Mesenchymal stem cell (in vitro differentiated cells and primary cell): ENCODE results near the gene CCNG1.

Experiments
- DNase-seq: peaks from one replicate; pipeline ENCODE4 v3.0.0-alpha.2; 2013
- H2AFZ ChIP-seq: one replicate; pipeline ENCODE4 v1.6.1; 2013; ENCODE audit warnings: low read depth, mild to moderate bottlenecking, control low read depth, inconsistent platforms, low read length, moderate library complexity
- H2AK5ac ChIP-seq: 2 replicates; pipeline ENCODE4 v1.6.1; 2013; ENCODE audit warnings: low read length, moderate library complexity, mild to moderate bottlenecking, inconsistent platforms; ENCODE audit not compliant: severe bottlenecking
- H2BK120ac ChIP-seq: one replicate; pipeline ENCODE4 v1.6.1; 2013; ENCODE audit warnings: low read depth, mild to moderate bottlenecking, inconsistent platforms, low read length, moderate library complexity
- H2BK12ac ChIP-seq, 2 experiments: one replicate each; pipeline ENCODE4 v1.6.1; 2013; ENCODE audit warnings: inconsistent platforms in 2 of 2, low read length in 2 of 2, mild to moderate bottlenecking in 2 of 2, moderate library complexity in 2 of 2, control low read depth in 1 of 2
- H2BK15ac ChIP-seq: one replicate; pipeline ENCODE4 v1.6.1; 2013; ENCODE audit warnings: mild to moderate bottlenecking, low read depth, inconsistent platforms; ENCODE audit not compliant: poor library complexity, severe bottlenecking
- H2BK5ac ChIP-seq: 2 replicates; pipeline ENCODE4 v1.6.1; 2013; ENCODE audit warnings: low read depth, mild to moderate bottlenecking, low read length, control low read depth, inconsistent platforms; ENCODE audit not compliant: poor library complexity, severe bottlenecking
- H3K14ac ChIP-seq, 2 experiments: one replicate each; pipeline ENCODE4 v1.6.1; 2013; ENCODE audit warnings: inconsistent platforms in 2 of 2, low read length in 2 of 2, control low read depth in 1 of 2, mild to moderate bottlenecking in 1 of 2, moderate library complexity in 1 of 2
- H3K18ac ChIP-seq, 2 experiments: one replicate each; pipeline ENCODE4 v1.6.1; 2013; ENCODE audit warnings: inconsistent platforms in 2 of 2, low read length in 2 of 2, control low read depth in 1 of 2, low read depth in 1 of 2, mild to moderate bottlenecking in 1 of 2
- H3K23ac ChIP-seq, 2 experiments: one replicate each; pipeline ENCODE4 v1.6.1; 2013; ENCODE audit warnings: inconsistent platforms in 2 of 2, low read length in 2 of 2, mild to moderate bottlenecking in 2 of 2, moderate library complexity in 2 of 2, control low read depth in 1 of 2
- H3K27ac ChIP-seq: 2 replicates; pipeline ENCODE4 v1.5.1; 2013; ENCODE audit warnings: mild to moderate bottlenecking, moderate library complexity, low read length, control low read depth, inconsistent platforms; ENCODE audit not compliant: poor library complexity, severe bottlenecking
- H3K27me3 ChIP-seq, 2 experiments: 2 replicates each; pipeline versions ENCODE4 v1.6.1 to v1.7.0; 2013; ENCODE audit warnings: low read length in 2 of 2, mild to moderate bottlenecking in 2 of 2, moderate library complexity in 2 of 2, control low read depth in 1 of 2, inconsistent platforms in 1 of 2; ENCODE audit not compliant: control insufficient read depth in 1 of 2, insufficient read depth in 1 of 2
- H3K36me3 ChIP-seq, 2 experiments: 2 replicates each; pipeline versions ENCODE4 v1.6.1 to v1.7.0; 2013; ENCODE audit warnings: low read length in 2 of 2, control low read depth in 1 of 2, inconsistent platforms in 1 of 2, low read depth in 1 of 2, mild to moderate bottlenecking in 1 of 2; ENCODE audit not compliant: insufficient read depth in 2 of 2, control insufficient read depth in 1 of 2
- H3K4ac ChIP-seq, 2 experiments: one replicate each; pipeline ENCODE4 v1.6.1; 2013; ENCODE audit warnings: inconsistent platforms in 2 of 2, low read length in 2 of 2, mild to moderate bottlenecking in 2 of 2, moderate library complexity in 2 of 2, control low read depth in 1 of 2, low read depth in 1 of 2
- H3K4me1 ChIP-seq: 2 replicates; pipeline ENCODE4 v1.6.1; 2013; ENCODE audit warnings: low read depth, low read length, control low read depth; ENCODE audit not compliant: control insufficient read depth, insufficient read depth
- H3K4me2 ChIP-seq: 2 replicates; pipeline ENCODE4 v1.6.1; 2013; ENCODE audit warnings: low read length, mild to moderate bottlenecking, inconsistent platforms; ENCODE audit not compliant: poor library complexity, severe bottlenecking
- H3K4me3 ChIP-seq, 2 experiments: 2 replicates each; pipeline versions ENCODE4 v1.5.1 to v1.7.0; 2013; ENCODE audit warnings: low read length in 2 of 2, mild to moderate bottlenecking in 2 of 2, control low read depth in 1 of 2, low read depth in 1 of 2; ENCODE audit not compliant: insufficient read depth in 1 of 2
- H3K79me1 ChIP-seq: replicated peaks from 2 replicates; pipeline ENCODE4 v1.6.1; 2013; ENCODE audit warnings: mild to moderate bottlenecking, control low read depth, low read length, inconsistent platforms; ENCODE audit not compliant: poor library complexity, severe bottlenecking
- H3K9ac ChIP-seq: 2 replicates; pipeline ENCODE4 v1.7.0; 2013; ENCODE audit warnings: mild to moderate bottlenecking, low read length, moderate library complexity
- H3K9me3 ChIP-seq: 2 replicates; pipeline ENCODE4 v1.7.0; 2013; ENCODE audit warnings: mild to moderate bottlenecking, low read length; ENCODE audit not compliant: control insufficient read depth
- H4K8ac ChIP-seq: one replicate; pipeline ENCODE4 v1.6.1; 2013; ENCODE audit warnings: inconsistent platforms, mild to moderate bottlenecking, low read length, moderate library complexity
- H4K91ac ChIP-seq: one replicate; pipeline ENCODE4 v1.6.1; 2013; ENCODE audit warnings: mild to moderate bottlenecking, low read length, inconsistent platforms
- WGBS: methylation state at CpG from one replicate; pipeline ENCODE4 v1.1.7; 2013; ENCODE audit warnings: mixed read lengths; 5-methylcytosine and 5-hydroxymethylcytosine counted together

Gene CCNG1

GRCh38 chr5:163399923-163400322 lies 37.5 kb upstream of the CCNG1 start:
- Histone ChIP-seq H2BK5ac (no peak overlapping the region), H3K4me2 (no peak overlapping the region), H4K8ac (no peak overlapping the region), H2AFZ (no peak overlapping the region), H3K9ac (no peak overlapping the region), H4K91ac (no peak overlapping the region), H3K27me3 (peaks cover 0 to 6% of the 10 kb centered on the region in 2 experiments), H2AK5ac (no peak overlapping the region), H3K36me3 (no peaks in the 10 kb centered on the region), H3K4me1 (no peaks in the 10 kb centered on the region), H3K79me1 (no peaks in the 10 kb centered on the region), H3K9me3 (no peaks in the 10 kb centered on the region), H2BK120ac (no peak overlapping the region), H3K4ac (no peak overlapping the region), H3K4me3 (no peak overlapping the region), H3K27ac (no peak overlapping the region), H3K18ac (no peak overlapping the region), H2BK15ac (no peak overlapping the region), H3K14ac (no peak overlapping the region), H3K23ac (no peak overlapping the region), H2BK12ac (no peak overlapping the region)
- DNase-seq: no peak
- WGBS: 63% methylated on average over 3 of the region's 4 CpGs

GRCh38 chr5:163401271-163401670 lies 36.1 kb upstream of the CCNG1 start:
- Histone ChIP-seq H4K91ac (no peak overlapping the region), H3K27me3 (peaks cover 0 to 6% of the 10 kb centered on the region in 2 experiments), H3K23ac (no peak overlapping the region), H2BK120ac (no peak overlapping the region), H2BK15ac (no peak overlapping the region), H3K9me3 (no peaks in the 10 kb centered on the region), H2BK5ac (no peak overlapping the region), H4K8ac (no peak overlapping the region), H3K18ac (no peak overlapping the region), H3K4me3 (no peak overlapping the region), H3K4me2 (no peak overlapping the region), H2AFZ (no peak overlapping the region), H3K4me1 (no peaks in the 10 kb centered on the region), H3K4ac (no peak overlapping the region), H3K27ac (no peak overlapping the region), H3K14ac (no peak overlapping the region), H2BK12ac (no peak overlapping the region), H3K9ac (no peak overlapping the region), H2AK5ac (no peak overlapping the region), H3K36me3 (no peaks in the 10 kb centered on the region), H3K79me1 (no peaks in the 10 kb centered on the region)
- DNase-seq: no peak
- WGBS: 48% methylated on average over 4 of the region's 4 CpGs

- no peak overlapping the region for H3K4me3 ChIP-seq
- no peak overlapping the region for H3K27ac ChIP-seq
- peaks cover 0 to 6% of the 10 kb centered on the region in 2 experiments for H3K27me3 ChIP-seq
- no peak overlapping the region for H2BK12ac ChIP-seq
- no peak overlapping the region for H2AK5ac ChIP-seq
- H2BK5ac ChIP-seq: no peak overlapping the region
- H3K4ac ChIP-seq: no peak overlapping the region
- H3K9ac ChIP-seq: no peak overlapping the region
- H3K14ac ChIP-seq: no peak overlapping the region
- DNase-seq: no peak
- H4K8ac ChIP-seq: no peak overlapping the region
- H2BK120ac ChIP-seq: no peak overlapping the region
- H4K91ac ChIP-seq: no peak overlapping the region
- H3K4me1 ChIP-seq: no peaks in the 10 kb centered on the region
- H3K36me3 ChIP-seq: no peaks in the 10 kb centered on the region
- no peak overlapping the region for H3K4me2 ChIP-seq
- 50% methylated on average over 1 of the region's 2 CpGs for WGBS
- no peak overlapping the region for H3K23ac ChIP-seq
- H2AFZ ChIP-seq: no peak overlapping the region
- H2BK15ac ChIP-seq: no peak overlapping the region
- H3K18ac ChIP-seq: no peak overlapping the region
- no peaks in the 10 kb centered on the region for H3K79me1 ChIP-seq
- H3K9me3 ChIP-seq: no peaks in the 10 kb centered on the region
These were observed 35.4 kb upstream of the CCNG1 start for GRCh38 chr5:163402007-163402406.

GRCh38 chr5:163404364-163405173 lies 32.8 kb upstream of the CCNG1 start:
- H2BK12ac ChIP-seq: no peak overlapping the region
- no peak overlapping the region for H3K4me3 ChIP-seq
- H3K27me3 ChIP-seq: peaks cover 0 to 3% of the 10 kb centered on the region in 2 experiments
- no peaks in the 10 kb centered on the region for H3K36me3 ChIP-seq
- H3K9ac ChIP-seq: no peak overlapping the region
- no peak overlapping the region for H3K4me2 ChIP-seq
- WGBS: 91% methylated on average over 7 of the region's 10 CpGs
- H3K27ac ChIP-seq: no peak overlapping the region
- no peak overlapping the region for H4K91ac ChIP-seq
- no peak overlapping the region for H2BK15ac ChIP-seq
- H3K18ac ChIP-seq: no peak overlapping the region
- no peak overlapping the region for H4K8ac ChIP-seq
- H2AK5ac ChIP-seq: no peak overlapping the region
- H3K14ac ChIP-seq: no peak overlapping the region
- no peak overlapping the region for H2BK5ac ChIP-seq
- no peak overlapping the region for H2AFZ ChIP-seq
- no peak overlapping the region for H3K4ac ChIP-seq
- H2BK120ac ChIP-seq: no peak overlapping the region
- no peak overlapping the region for H3K23ac ChIP-seq
- peaks cover 2% of the 10 kb centered on the region for H3K4me1 ChIP-seq
- no peaks in the 10 kb centered on the region for H3K79me1 ChIP-seq
- no peaks in the 10 kb centered on the region for H3K9me3 ChIP-seq
- DNase-seq: no peak
